HepG2 (cell line): ENCODE data around the gene NUP85. TPM values are rescaled to one million over a fixed set of nuclear protein-coding genes. Genes with fewer than 3 reads are reported as not detected.

Source experiments
- AHR ChIP-seq: IDR thresholded peaks from 2 replicates; pipeline ENCODE4 v1.6.1; 2018; ENCODE audit warnings: missing genetic modification reagents, missing compliant biosample characterization
- ARNTL ChIP-seq: sonication (generic); formaldehyde crosslinking; IDR thresholded peaks from 2 replicates; pipeline ENCODE4 v1.4.0; 2020; ENCODE audit warnings: mild to moderate bottlenecking, missing genetic modification reagents
- BCL6 ChIP-seq: IDR thresholded peaks from 2 replicates; pipeline ENCODE4 v1.6.1; 2016; ENCODE audit warnings: missing genetic modification reagents, missing compliant biosample characterization
- HNRNPH1 ChIP-seq: fragments of 200-400 bp; formaldehyde crosslinking; optimal IDR thresholded peaks from 2 replicates; pipeline ENCODE3; 2017; ENCODE audit warnings: mild to moderate bottlenecking, low read depth, low read length
- HOXA9 ChIP-seq: sonication (generic); formaldehyde crosslinking; IDR thresholded peaks from 2 replicates; pipeline ENCODE4 v1.8.1; 2022; ENCODE audit warnings: missing genetic modification reagents, mild to moderate bottlenecking, moderate library complexity, borderline replicate concordance
- KAT2B ChIP-seq: fragments of 150-350 bp; IDR thresholded peaks from 2 replicates; pipeline ENCODE4 v1.6.1; 2014; ENCODE audit warnings: low read depth, low read length, borderline replicate concordance
- MBD4 ChIP-seq: IDR thresholded peaks from 2 replicates; pipeline ENCODE4 v1.6.1; 2012; ENCODE audit warnings: low read length, inconsistent platforms, borderline replicate concordance
- MIER2 ChIP-seq: IDR thresholded peaks from 2 replicates; pipeline ENCODE4 v1.6.1; 2016; ENCODE audit warnings: missing biosample characterization, missing genetic modification reagents
- NKX3-1 ChIP-seq: sonication (generic); formaldehyde crosslinking; IDR thresholded peaks from 2 replicates; pipeline ENCODE4 v1.5.0; 2020; ENCODE audit warnings: missing genetic modification reagents
- RAD51 ChIP-seq: fragments of 450-650 bp; IDR thresholded peaks from 2 replicates; pipeline ENCODE4 v1.6.1; 2016; ENCODE audit warnings: borderline replicate concordance
- RFXANK ChIP-seq: IDR thresholded peaks from 2 replicates; pipeline ENCODE4 v1.6.1; 2016
- SMARCE1 ChIP-seq: fragments of 450-650 bp; IDR thresholded peaks from 2 replicates; pipeline ENCODE4 v1.6.1; 2017; ENCODE audit warnings: borderline replicate concordance
- ZBTB38 ChIP-seq: sonication (generic); formaldehyde crosslinking; IDR thresholded peaks from 2 replicates; pipeline ENCODE4 v1.5.1; 2020; ENCODE audit warnings: mild to moderate bottlenecking, missing genetic modification reagents
- ZFAT ChIP-seq: sonication (generic); formaldehyde crosslinking; conservative IDR thresholded peaks from 2 replicates; pipeline ENCODE4 v1.8.1; 2023; ENCODE audit warnings: missing genetic modification reagents, inconsistent platforms
- ZFP36L2 ChIP-seq: sonication (generic); formaldehyde crosslinking; IDR thresholded peaks from 2 replicates; pipeline ENCODE4 v1.4.0; 2020; ENCODE audit warnings: missing genetic modification reagents
- ZNF180 ChIP-seq: sonication (generic); formaldehyde crosslinking; IDR thresholded peaks from 2 replicates; pipeline ENCODE4 v1.4.0; 2020; ENCODE audit warnings: low read depth, missing genetic modification reagents, borderline replicate concordance
- ZNF383 ChIP-seq: sonication (generic); formaldehyde crosslinking; IDR thresholded peaks from 2 replicates; pipeline ENCODE4 v1.4.0; 2020; ENCODE audit warnings: missing genetic modification reagents, mild to moderate bottlenecking, borderline replicate concordance
- ZNF510 ChIP-seq: sonication (generic); formaldehyde crosslinking; IDR thresholded peaks from 2 replicates; pipeline ENCODE4 v1.4.0; 2020; ENCODE audit warnings: low read depth, mild to moderate bottlenecking, missing genetic modification reagents
- ZNF790 ChIP-seq: sonication (generic); formaldehyde crosslinking; IDR thresholded peaks from 2 replicates; pipeline ENCODE4 v1.8.0; 2022; ENCODE audit warnings: missing genetic modification reagents, mild to moderate bottlenecking, borderline replicate concordance
- ZSCAN31 ChIP-seq: sonication (generic); formaldehyde crosslinking; IDR thresholded peaks from 2 replicates; pipeline ENCODE4 v1.5.0; 2020; ENCODE audit warnings: low read depth, mild to moderate bottlenecking, missing genetic modification reagents
- ZSCAN9 ChIP-seq: IDR thresholded peaks from 2 replicates; pipeline ENCODE4 v1.6.1; 2016; ENCODE audit warnings: borderline replicate concordance
- polyA plus RNA-seq, 8 experiments: library from polyadenylated mRNA; depleted of rRNA in 3 of 8; stranded (reverse) in 7 of 8; unstranded in 1 of 8; fragments of >200 nt; fragmentation: Illumina TruSeq in 4 of 8; extraction: Trizol in 4 of 8; gene quantifications; 2 replicates each; pipeline versions ENCODE4 v1.2.1 to v1.2.3, GENCODE V29; 2011 to 2016; ENCODE audit warnings: low read depth in 4 of 8, missing spikeins in 1 of 8, mixed read lengths in 1 of 8; ENCODE audit not compliant: insufficient read depth in 1 of 8
- total RNA-seq, 5 experiments: library from RNA; depleted of rRNA; stranded (reverse); fragments of >200 nt; fragmentation: Illumina TruSeq; extraction: Trizol; gene quantifications; 2 replicates each; pipeline ENCODE4 v1.2.3, GENCODE V29; 2016; ENCODE audit warnings: low read depth in 1 of 5
- TF ChIP-seq, protein P1 (sequence below): sonication (generic); formaldehyde crosslinking; IDR thresholded peaks from 2 replicates; pipeline ENCODE4 v1.4.0; 2020; ENCODE audit warnings: mild to moderate bottlenecking, missing genetic modification reagents
- TF ChIP-seq, protein P2 (sequence below): conservative IDR thresholded peaks from 2 replicates; pipeline ENCODE4 v1.6.1; 2018; ENCODE audit warnings: missing genetic modification reagents
- TF ChIP-seq, protein P3 (sequence below): IDR thresholded peaks from 2 replicates; pipeline ENCODE4 v1.6.1; 2018; ENCODE audit warnings: missing genetic modification reagents
- TF ChIP-seq, protein P4 (sequence below): sonication (generic); formaldehyde crosslinking; conservative IDR thresholded peaks from 2 replicates; pipeline ENCODE4 v1.8.0; 2022; ENCODE audit warnings: low read depth, missing genetic modification reagents
- TF ChIP-seq, protein P5 (sequence below): sonication (generic); formaldehyde crosslinking; IDR thresholded peaks from 2 replicates; pipeline ENCODE4 v1.9.0; 2022; ENCODE audit warnings: low read depth, missing genetic modification reagents

NUP85 gene
- total and polyA plus RNA-seq, 2 of the 13 experiments (the other 11 are each of a cell fraction or from before 2014, with no cell fraction given), result 89.1 to 124 TPM

DNA sequence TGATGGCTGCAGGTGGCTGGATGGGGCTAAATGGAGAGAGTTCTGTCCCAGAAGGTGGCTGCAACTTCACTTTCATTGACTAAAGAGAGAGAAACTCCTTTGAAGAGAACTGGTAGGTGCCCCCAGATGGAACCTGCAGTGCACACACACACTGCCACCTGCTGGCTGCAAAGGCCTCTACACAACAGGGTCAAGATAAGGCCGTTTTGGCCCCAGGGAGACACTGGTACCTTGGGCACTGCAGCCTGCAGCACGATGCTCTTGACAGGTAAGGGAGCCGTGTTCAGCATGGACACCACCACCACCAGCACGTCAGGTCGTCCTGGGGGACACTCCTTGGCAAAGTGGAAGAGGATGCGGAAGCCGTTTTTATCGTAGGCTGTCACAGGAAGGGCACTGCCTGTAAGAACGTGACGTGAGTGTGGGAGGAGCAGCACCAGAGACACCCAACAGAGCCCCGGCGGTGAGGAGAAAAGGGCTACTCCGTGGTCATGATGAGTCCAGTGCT, 33.3 kb downstream of the NUP85 start (continued):
- TF ChIP-seq HOXA9 (CRISPR knock-in tag) (no peak), ZNF510 (CRISPR knock-in tag) (no peak), MIER2 (CRISPR knock-in tag) (no peak), ZFP36L2 (CRISPR knock-in tag) (no peak), ZBTB38 (CRISPR knock-in tag) (peak; percentile 73), ZSCAN9 (CRISPR knock-in tag) (no peak), BCL6 (no peak), RAD51 (no peak), ZNF383 (CRISPR knock-in tag) (no peak), SMARCE1 (no peak), ZNF790 (CRISPR knock-in tag) (no peak), ARNTL (CRISPR knock-in tag) (no peak), MBD4 (no peak), KAT2B (no peak), ZNF180 (CRISPR knock-in tag) (no peak), HNRNPH1 (no peak), ZSCAN31 (no peak), ZFAT (CRISPR knock-in tag) (no peak), RFXANK (CRISPR knock-in tag) (no peak), AHR (CRISPR knock-in tag) (no peak; the same call in 1 of the 2 replicates), NKX3-1 (CRISPR knock-in tag) (no peak)
- TF ChIP-seq, protein P1, sequence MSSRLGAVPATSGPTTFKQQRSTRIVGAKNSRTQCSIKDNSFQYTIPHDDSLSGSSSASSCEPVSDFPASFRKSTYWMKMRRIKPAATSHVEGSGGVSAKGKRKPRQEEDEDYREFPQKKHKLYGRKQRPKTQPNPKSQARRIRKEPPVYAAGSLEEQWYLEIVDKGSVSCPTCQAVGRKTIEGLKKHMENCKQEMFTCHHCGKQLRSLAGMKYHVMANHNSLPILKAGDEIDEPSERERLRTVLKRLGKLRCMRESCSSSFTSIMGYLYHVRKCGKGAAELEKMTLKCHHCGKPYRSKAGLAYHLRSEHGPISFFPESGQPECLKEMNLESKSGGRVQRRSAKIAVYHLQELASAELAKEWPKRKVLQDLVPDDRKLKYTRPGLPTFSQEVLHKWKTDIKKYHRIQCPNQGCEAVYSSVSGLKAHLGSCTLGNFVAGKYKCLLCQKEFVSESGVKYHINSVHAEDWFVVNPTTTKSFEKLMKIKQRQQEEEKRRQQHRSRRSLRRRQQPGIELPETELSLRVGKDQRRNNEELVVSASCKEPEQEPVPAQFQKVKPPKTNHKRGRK (CRISPR knock-in tag), result peak; percentile 44; the same call in 1 of the 2 replicates
- TF ChIP-seq, protein P2, sequence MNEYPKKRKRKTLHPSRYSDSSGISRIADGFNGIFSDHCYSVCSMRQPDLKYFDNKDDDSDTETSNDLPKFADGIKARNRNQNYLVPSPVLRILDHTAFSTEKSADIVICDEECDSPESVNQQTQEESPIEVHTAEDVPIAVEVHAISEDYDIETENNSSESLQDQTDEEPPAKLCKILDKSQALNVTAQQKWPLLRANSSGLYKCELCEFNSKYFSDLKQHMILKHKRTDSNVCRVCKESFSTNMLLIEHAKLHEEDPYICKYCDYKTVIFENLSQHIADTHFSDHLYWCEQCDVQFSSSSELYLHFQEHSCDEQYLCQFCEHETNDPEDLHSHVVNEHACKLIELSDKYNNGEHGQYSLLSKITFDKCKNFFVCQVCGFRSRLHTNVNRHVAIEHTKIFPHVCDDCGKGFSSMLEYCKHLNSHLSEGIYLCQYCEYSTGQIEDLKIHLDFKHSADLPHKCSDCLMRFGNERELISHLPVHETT (CRISPR knock-in tag), result no peak
- TF ChIP-seq, protein P3, sequence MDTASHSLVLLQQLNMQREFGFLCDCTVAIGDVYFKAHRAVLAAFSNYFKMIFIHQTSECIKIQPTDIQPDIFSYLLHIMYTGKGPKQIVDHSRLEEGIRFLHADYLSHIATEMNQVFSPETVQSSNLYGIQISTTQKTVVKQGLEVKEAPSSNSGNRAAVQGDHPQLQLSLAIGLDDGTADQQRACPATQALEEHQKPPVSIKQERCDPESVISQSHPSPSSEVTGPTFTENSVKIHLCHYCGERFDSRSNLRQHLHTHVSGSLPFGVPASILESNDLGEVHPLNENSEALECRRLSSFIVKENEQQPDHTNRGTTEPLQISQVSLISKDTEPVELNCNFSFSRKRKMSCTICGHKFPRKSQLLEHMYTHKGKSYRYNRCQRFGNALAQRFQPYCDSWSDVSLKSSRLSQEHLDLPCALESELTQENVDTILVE (CRISPR knock-in tag), result no peak
- TF ChIP-seq, protein P4, sequence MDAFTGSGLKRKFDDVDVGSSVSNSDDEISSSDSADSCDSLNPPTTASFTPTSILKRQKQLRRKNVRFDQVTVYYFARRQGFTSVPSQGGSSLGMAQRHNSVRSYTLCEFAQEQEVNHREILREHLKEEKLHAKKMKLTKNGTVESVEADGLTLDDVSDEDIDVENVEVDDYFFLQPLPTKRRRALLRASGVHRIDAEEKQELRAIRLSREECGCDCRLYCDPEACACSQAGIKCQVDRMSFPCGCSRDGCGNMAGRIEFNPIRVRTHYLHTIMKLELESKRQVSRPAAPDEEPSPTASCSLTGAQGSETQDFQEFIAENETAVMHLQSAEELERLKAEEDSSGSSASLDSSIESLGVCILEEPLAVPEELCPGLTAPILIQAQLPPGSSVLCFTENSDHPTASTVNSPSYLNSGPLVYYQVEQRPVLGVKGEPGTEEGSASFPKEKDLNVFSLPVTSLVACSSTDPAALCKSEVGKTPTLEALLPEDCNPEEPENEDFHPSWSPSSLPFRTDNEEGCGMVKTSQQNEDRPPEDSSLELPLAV (CRISPR knock-in tag), result no peak
- TF ChIP-seq, protein P5, sequence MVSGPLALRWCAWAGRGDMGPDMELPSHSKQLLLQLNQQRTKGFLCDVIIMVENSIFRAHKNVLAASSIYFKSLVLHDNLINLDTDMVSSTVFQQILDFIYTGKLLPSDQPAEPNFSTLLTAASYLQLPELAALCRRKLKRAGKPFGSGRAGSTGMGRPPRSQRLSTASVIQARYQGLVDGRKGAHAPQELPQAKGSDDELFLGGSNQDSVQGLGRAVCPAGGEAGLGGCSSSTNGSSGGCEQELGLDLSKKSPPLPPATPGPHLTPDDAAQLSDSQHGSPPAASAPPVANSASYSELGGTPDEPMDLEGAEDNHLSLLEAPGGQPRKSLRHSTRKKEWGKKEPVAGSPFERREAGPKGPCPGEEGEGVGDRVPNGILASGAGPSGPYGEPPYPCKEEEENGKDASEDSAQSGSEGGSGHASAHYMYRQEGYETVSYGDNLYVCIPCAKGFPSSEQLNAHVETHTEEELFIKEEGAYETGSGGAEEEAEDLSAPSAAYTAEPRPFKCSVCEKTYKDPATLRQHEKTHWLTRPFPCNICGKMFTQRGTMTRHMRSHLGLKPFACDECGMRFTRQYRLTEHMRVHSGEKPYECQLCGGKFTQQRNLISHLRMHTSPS (CRISPR knock-in tag), result peak; percentile 23; the same call in 1 of the 2 replicates
